ENCODE data around the gene ANKRD18B. TPM values are rescaled to one million over a fixed set of nuclear protein-coding genes. Genes with fewer than 3 reads are reported as not detected.
"Not testable (repeated sequence)": the region's sequence is repeated elsewhere in the genome, so short reads cannot be mapped to it uniquely, and the experiment has no call there.

The ANKRD18B gene
- polyA plus RNA-seq, 1 donor from 2014 or later, result 2.2 TPM

- H3K27me3 ChIP-seq (ENCODE audit: insufficient read depth, low read depth, low read length); H2AFZ ChIP-seq (ENCODE audit: low read depth, low read length); H3K9me2 ChIP-seq (ENCODE audit: insufficient read depth, low read length); H3K9me3 ChIP-seq (ENCODE audit: low read length); H4K20me1 ChIP-seq (ENCODE audit: insufficient read depth); H3K4me3 ChIP-seq (ENCODE audit: low read length); H3K36me3 ChIP-seq (ENCODE audit: insufficient read depth, low read length); H3K4me2 ChIP-seq (ENCODE audit: low read length); H3K9ac ChIP-seq (ENCODE audit: low read length); H3K79me2 ChIP-seq (replicated peaks; ENCODE audit: insufficient read depth, low read length); H3F3A ChIP-seq (ENCODE audit: insufficient read depth, low read length, poor library complexity, severe bottlenecking); H3K27ac ChIP-seq (ENCODE audit: low read length): not testable (repeated sequence)
These were observed 66.8 kb downstream of the ANKRD18B start for GRCh38 chr9:33590857-33591256.

- not testable (repeated sequence) for H3K36me3 ChIP-seq (ENCODE audit: insufficient read depth, low read length); H3K79me2 ChIP-seq (replicated peaks; ENCODE audit: insufficient read depth, low read length); H3K27ac ChIP-seq (ENCODE audit: low read length); H3K27me3 ChIP-seq (ENCODE audit: insufficient read depth, low read depth, low read length); H3F3A ChIP-seq (ENCODE audit: insufficient read depth, low read length, poor library complexity, severe bottlenecking); H3K4me2 ChIP-seq (ENCODE audit: low read length); H3K9ac ChIP-seq (ENCODE audit: low read length); H3K9me2 ChIP-seq (ENCODE audit: insufficient read depth, low read length); H4K20me1 ChIP-seq (ENCODE audit: insufficient read depth); H2AFZ ChIP-seq (ENCODE audit: low read depth, low read length); H3K9me3 ChIP-seq (ENCODE audit: low read length); H3K4me3 ChIP-seq (ENCODE audit: low read length)
These were observed 72.9 kb downstream of the ANKRD18B start for GRCh38 chr9:33596974-33597373.

GRCh38 chr9:33597386-33597785 lies 73.3 kb downstream of the ANKRD18B start:
- H3K27me3 ChIP-seq (ENCODE audit: insufficient read depth, low read depth, low read length), result not testable (repeated sequence)

GRCh38 chr9:33598796-33599379 lies 74.8 kb downstream of the ANKRD18B start:
- H2AFZ ChIP-seq (ENCODE audit: low read depth, low read length); H3K36me3 ChIP-seq (ENCODE audit: insufficient read depth, low read length); H3K9ac ChIP-seq (ENCODE audit: low read length); H3K9me3 ChIP-seq (ENCODE audit: low read length); H3K79me2 ChIP-seq (replicated peaks; ENCODE audit: insufficient read depth, low read length); H3K4me2 ChIP-seq (ENCODE audit: low read length); H4K20me1 ChIP-seq (ENCODE audit: insufficient read depth); H3K27me3 ChIP-seq (ENCODE audit: insufficient read depth, low read depth, low read length); H3F3A ChIP-seq (ENCODE audit: insufficient read depth, low read length, poor library complexity, severe bottlenecking); H3K4me3 ChIP-seq (ENCODE audit: low read length); H3K9me2 ChIP-seq (ENCODE audit: insufficient read depth, low read length); H3K27ac ChIP-seq (ENCODE audit: low read length): not testable (repeated sequence)

More at GRCh38 chr9:33597386-33597785, 73.3 kb downstream of the ANKRD18B start:
- H3K9ac ChIP-seq (ENCODE audit: low read length); H3K9me2 ChIP-seq (ENCODE audit: insufficient read depth, low read length); H3F3A ChIP-seq (ENCODE audit: insufficient read depth, low read length, poor library complexity, severe bottlenecking); H3K9me3 ChIP-seq (ENCODE audit: low read length); H3K27ac ChIP-seq (ENCODE audit: low read length); H3K4me2 ChIP-seq (ENCODE audit: low read length); H2AFZ ChIP-seq (ENCODE audit: low read depth, low read length); H3K79me2 ChIP-seq (replicated peaks; ENCODE audit: insufficient read depth, low read length); H3K36me3 ChIP-seq (ENCODE audit: insufficient read depth, low read length); H3K4me3 ChIP-seq (ENCODE audit: low read length); H4K20me1 ChIP-seq (ENCODE audit: insufficient read depth): not testable (repeated sequence)

- not testable (repeated sequence) for H3K9me2 ChIP-seq (ENCODE audit: insufficient read depth, low read length); H3K27ac ChIP-seq (ENCODE audit: low read length); H3K9me3 ChIP-seq (ENCODE audit: low read length); H3K9ac ChIP-seq (ENCODE audit: low read length); H3K4me2 ChIP-seq (ENCODE audit: low read length); H3F3A ChIP-seq (ENCODE audit: insufficient read depth, low read length, poor library complexity, severe bottlenecking); H3K27me3 ChIP-seq (ENCODE audit: insufficient read depth, low read depth, low read length); H2AFZ ChIP-seq (ENCODE audit: low read depth, low read length); H4K20me1 ChIP-seq (ENCODE audit: insufficient read depth); H3K79me2 ChIP-seq (replicated peaks; ENCODE audit: insufficient read depth, low read length); H3K36me3 ChIP-seq (ENCODE audit: insufficient read depth, low read length); H3K4me3 ChIP-seq (ENCODE audit: low read length)
These were observed 76.9 kb downstream of the ANKRD18B start for GRCh38 chr9:33600911-33601310.

GRCh38 chr9:33604249-33604648 lies 80.2 kb downstream of the ANKRD18B start:
- H3K9me2 ChIP-seq (ENCODE audit: insufficient read depth, low read length); H3K9me3 ChIP-seq (ENCODE audit: low read length); H3K27ac ChIP-seq (ENCODE audit: low read length); H3F3A ChIP-seq (ENCODE audit: insufficient read depth, low read length, poor library complexity, severe bottlenecking); H3K9ac ChIP-seq (ENCODE audit: low read length); H3K4me2 ChIP-seq (ENCODE audit: low read length); H3K36me3 ChIP-seq (ENCODE audit: insufficient read depth, low read length); H3K27me3 ChIP-seq (ENCODE audit: insufficient read depth, low read depth, low read length); H2AFZ ChIP-seq (ENCODE audit: low read depth, low read length); H3K4me3 ChIP-seq (ENCODE audit: low read length); H3K79me2 ChIP-seq (replicated peaks; ENCODE audit: insufficient read depth, low read length); H4K20me1 ChIP-seq (ENCODE audit: insufficient read depth): not testable (repeated sequence)

- H3K27ac ChIP-seq (ENCODE audit: low read length); H3K36me3 ChIP-seq (ENCODE audit: insufficient read depth, low read length); H2AFZ ChIP-seq (ENCODE audit: low read depth, low read length); H4K20me1 ChIP-seq (ENCODE audit: insufficient read depth); H3K27me3 ChIP-seq (ENCODE audit: insufficient read depth, low read depth, low read length); H3K4me3 ChIP-seq (ENCODE audit: low read length); H3F3A ChIP-seq (ENCODE audit: insufficient read depth, low read length, poor library complexity, severe bottlenecking); H3K4me2 ChIP-seq (ENCODE audit: low read length); H3K9ac ChIP-seq (ENCODE audit: low read length); H3K9me3 ChIP-seq (ENCODE audit: low read length); H3K79me2 ChIP-seq (replicated peaks; ENCODE audit: insufficient read depth, low read length); H3K9me2 ChIP-seq (ENCODE audit: insufficient read depth, low read length): not testable (repeated sequence)
These were observed 80.9 kb downstream of the ANKRD18B start for GRCh38 chr9:33604936-33605335.
